GM21528 (cell line): ENCODE results near the gene RAB4A.
"Not testable (repeated sequence)": the region's sequence is repeated elsewhere in the genome, so short reads cannot be mapped to it uniquely, and the experiment has no call there.

Experiments used
- ATAC-seq: cut with Tn5 transposase; IDR thresholded peaks from one replicate; pipeline ENCODE4 v1.9.1; 2021; ENCODE audit warnings: mild to moderate bottlenecking, moderate library complexity; ENCODE audit not compliant: unreplicated experiment, low FRiP score

RAB4A gene

DNA sequence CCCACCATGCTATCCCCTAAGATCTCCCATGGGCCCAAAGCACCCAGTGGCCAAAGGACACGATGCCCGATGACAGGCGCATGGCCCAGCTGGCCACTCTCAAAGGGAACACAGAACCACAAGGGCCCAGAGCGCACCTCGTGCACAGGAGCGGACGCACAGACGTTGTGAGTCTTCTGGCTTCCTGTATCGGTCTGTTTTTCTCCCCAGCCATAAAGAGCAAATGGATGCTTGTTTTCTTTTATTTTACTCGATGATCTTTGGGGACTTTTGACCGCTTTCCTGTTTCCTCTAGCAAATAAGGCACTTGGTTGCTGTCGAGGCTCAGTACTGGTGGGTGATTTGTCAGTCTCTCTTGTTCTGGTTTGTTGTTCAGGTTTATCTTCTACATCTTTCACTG, 55.7 kb downstream of the RAB4A start:
- ATAC-seq, result no peak

DNA sequence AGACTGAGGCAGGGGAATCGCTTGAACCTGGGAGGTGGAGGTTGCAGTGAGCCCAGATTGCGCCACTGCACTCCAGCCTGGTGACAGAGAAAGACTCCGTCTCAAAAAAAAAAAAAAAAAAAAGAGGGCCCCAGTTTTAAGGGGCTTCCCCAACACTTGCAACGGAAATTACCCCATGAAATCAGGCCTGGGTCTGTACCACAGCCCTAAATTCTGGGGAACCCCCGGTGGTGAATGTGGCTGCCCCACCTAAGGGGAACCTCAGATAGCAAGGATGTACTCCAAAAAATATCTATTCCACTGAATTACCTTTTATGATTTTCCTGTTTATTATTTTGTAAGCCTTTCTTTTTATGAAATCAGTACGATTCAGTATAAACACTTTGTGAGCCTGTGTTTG, 56.9 kb downstream of the RAB4A start:
- ATAC-seq, result not testable (repeated sequence)

DNA sequence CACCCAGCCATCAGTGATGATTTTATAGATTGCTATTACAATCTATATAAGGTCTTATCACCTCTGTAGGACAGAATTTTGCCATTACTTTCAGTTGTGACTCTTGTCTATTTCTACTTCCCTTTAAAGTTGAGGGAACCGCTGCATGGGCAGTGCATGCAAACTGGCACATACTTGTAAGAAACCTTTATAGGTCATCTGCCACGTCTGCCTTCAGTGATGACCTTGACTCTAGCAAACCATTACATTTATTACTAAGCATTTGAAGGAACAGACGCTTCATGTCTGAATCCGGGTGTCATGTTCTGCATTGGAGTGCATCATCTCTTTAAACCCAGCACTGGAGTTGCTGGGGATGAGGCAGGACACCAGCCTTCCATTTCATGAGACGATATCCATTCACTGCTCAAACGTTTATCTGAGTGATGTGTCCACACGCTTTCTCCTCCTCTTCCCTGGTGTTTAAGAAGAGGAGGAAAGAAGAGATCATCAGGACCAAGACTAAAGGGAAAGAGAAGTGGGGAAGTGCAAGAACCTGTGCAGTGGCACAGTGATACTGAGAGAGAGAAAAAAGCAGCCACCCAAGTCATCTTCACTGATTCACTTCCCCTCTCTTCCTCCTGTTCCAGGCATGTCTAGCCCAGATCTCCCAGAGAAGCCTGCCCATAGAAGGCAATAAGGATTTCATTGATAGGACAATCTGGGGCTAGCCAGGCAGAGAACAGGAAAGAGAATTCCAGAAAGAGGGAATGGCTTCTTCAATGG, 57.9 kb downstream of the RAB4A start:
- no peak for ATAC-seq

DNA sequence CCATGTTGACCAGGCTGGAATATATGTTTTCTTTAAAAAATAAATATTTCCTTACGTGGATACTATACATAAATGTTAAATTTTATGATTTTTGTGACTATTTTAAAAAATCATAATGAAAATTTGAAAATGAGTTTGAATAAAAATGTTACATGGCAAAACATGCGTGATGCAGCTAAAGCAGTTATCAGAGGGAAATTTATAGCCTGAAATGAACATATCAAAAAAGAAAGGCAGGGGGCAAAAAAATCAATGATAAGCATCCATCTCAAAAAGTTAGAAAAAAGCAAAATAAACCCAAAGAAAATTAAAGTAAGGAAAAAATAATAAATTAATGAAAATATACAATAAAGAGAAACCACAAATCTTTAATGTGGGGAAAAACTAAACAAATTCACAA, 63.4 kb downstream of the RAB4A start:
- ATAC-seq, result no peak

GRCh38 chr1:229334716-229335115, 63.8 kb downstream of the RAB4A start:
- no peak for ATAC-seq

DNA sequence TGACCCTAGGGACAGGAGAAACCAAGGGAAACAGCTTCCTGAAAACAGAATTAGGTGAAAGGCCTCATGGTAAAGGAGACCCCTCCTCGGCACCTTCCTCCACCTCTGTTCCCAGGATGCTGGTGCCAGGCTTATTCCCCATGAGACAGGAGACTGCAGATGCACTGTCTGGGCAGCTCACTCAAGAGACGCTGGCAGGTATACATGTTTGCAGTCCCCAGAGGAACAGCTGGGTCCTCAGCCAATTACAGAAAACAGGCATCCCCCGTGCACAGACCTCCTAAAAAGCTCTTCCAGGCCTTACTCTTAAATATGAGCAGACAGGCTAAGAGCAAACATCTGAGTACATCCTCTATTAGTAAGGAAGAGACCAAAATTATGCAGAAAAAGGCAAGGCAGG, 65.4 kb downstream of the RAB4A start:
- ATAC-seq, result no peak

DNA sequence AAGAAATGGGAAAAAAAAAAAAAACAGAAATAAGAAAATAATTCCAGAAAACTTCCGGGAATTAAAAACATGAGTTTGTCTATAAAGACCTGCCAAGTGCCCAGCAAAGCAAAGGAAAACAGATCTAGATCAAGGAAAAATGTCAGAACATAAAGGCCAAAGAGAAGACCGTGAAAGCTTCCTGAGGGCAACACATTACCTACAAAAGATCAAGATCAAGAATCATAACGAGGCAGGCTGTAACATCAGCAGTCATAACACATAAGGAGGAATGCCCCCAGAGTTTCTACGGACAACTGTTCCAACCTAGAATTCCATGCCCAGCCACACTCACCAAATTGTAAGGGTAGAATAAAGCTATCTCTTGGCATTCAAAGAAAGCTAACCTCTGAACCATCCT, 68.2 kb downstream of the RAB4A start:
- ATAC-seq, result no peak

GRCh38 chr1:229339520-229339919, 68.6 kb downstream of the RAB4A start:
- no peak for ATAC-seq

DNA sequence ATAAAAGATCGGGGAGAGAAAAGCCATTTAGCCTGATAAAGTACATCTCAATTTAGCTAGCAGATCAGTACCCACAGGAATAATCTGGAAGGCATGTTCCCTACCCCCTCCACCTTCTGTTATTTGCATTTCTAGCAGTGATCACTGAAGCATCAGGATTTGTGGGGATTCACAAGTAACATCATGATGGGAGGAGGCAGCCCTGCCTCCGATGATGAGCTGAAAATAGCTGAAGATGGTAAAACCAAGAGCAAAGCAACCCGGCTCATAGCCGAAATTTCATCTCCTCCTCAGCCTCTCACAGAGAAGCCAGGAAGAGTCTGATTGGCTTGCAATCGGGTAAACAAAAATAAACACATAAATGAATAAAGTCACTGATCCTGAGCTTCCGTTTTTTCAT, 69.6 kb downstream of the RAB4A start:
- ATAC-seq, result no peak

DNA sequence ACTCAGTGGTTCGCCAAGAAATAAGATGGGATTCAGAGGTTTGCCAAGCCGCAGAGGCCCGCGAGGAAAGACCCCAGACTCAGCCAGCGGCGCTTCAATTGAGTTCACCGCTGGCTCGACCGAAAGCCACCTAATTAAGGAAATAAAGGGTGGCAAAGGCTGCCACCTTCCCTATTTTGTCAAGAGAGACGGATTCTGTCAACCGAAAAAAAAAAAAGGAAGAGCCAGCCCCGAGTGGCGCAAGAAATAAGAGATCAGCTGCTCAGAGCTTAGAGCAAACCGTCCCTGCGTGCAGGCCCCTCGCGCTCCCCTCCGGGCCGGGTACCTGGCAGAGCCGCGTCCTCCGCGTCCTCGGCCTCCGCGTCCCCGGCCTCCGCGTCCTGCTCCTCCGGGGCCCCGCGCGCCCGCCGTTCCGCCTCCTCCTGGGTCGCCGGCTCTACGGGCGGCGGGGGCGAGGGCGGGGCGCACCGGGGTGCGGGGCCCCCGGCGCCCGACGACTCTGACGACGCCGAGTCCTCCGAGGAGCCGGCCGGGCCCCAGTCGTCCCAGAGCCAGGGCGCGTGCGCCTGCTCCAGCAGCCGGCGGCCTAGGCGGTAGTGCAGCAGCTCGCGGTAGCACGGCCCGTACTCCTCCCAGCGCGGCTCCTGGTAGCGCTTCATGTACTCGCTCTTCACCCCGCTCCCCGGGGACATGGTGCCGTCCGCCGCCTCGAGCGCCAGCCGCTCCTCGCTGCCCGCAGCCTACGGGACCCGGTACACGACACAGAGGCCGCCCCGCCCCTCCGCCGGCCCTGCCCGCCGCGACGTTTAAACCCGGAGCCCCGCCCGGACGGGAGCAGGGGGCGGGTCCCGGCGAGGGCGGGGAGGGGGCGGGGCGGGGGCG, 71.1 kb downstream of the RAB4A start:
- ATAC-seq, result peak; percentile 72

GRCh38 chr1:229342656-229343569, 72.0 kb downstream of the RAB4A start, which contains the start of gene CCSAP:
CCSAP (minus strand) TSS chr1:229343047; CDS start chr1:229342465, 582 bp downstream.
- peak; percentile 44 for ATAC-seq

- no peak for ATAC-seq
These were observed 73.2 kb downstream of the RAB4A start for GRCh38 chr1:229344139-229344538.

- no peak for ATAC-seq
These were observed 74.2 kb downstream of the RAB4A start for GRCh38 chr1:229344937-229345684.

GRCh38 chr1:229347528-229347927, 76.6 kb downstream of the RAB4A start:
- ATAC-seq, result no peak

DNA sequence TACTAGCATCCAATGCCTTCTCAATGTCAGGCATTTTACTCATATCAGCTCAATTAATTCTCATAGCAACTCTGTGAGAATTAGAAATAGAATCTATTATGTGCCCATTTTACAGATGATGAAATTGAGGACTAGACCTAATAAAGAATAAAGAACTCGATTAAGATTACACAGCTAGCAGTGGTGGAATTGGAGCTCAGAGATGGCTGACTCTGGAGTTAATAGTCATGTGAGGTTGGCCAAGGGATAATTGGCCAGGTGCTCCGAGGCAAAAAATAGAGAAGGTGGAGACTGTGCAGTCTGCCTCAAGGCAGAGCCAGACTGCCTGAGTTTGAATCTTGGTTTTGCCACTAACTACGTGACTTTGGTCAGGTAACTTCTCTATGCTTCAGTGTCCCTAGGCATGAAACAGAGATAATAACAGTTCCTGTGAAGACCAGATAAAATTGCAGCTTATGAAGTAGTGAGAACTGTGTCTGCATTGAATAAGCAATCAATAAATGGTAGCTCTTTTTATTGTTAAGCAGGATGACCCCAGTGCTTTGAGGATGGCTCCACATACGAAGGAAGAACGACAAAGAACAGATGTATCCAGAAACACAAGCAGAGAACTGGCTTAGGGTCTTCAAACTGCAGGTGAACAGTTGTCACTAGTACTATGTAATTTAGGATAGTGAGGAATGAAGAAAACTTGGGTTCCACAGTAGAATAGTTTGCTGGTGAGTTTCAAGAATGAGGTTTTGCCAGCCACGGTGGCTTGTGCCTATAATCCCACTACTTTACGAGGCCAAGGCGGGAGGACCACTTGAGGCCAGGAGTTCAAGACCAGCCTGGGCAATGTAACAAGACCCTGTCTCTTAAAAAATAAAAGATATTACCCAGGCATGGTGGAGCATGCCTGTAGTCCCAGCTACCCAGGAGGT, 78.8 kb downstream of the RAB4A start:
- no peak for ATAC-seq

GRCh38 chr1:229352975-229353374, 82.1 kb downstream of the RAB4A start:
- ATAC-seq, result no peak

DNA sequence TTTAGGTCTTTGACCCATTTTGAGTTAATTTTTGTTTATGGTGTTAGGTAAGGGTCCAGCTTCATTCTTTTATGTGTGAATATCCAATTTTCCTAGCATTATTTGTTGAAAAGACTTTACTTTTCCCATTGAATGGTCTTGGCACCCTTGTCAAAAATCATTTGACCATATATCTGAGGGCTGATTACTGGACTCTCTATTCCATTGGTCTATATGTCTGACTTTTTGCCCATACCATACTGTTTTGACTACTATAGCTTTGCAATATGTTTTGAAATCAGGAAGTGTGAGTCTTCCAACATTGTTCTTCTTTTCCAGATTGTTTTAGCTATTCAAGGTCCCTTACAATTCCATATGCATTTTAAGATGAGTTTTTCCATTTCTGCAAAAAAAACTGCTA, 83.3 kb downstream of the RAB4A start:
- no peak for ATAC-seq
